T-helper 2 cell treated with Interferon-gamma antibody and Interleukin-4, amounts not matched to agents 5 μg/mL and 100 μg/mL, for 36 hours (primary cell): ENCODE measurements around the gene ANXA10.
"Not testable (repeated sequence)": the region's sequence is repeated elsewhere in the genome, so short reads cannot be mapped to it uniquely, and the experiment has no call there.

Experiments
- DNase-seq: peaks from one replicate; pipeline ENCODE4 v3.0.0; 2021; ENCODE audit warnings: low spot score
- H3K27ac Mint-ChIP-seq: one replicate; pipeline ENCODE4 v1.8.0; 2021; ENCODE audit warnings: mild to moderate bottlenecking, mixed read lengths
- H3K27me3 Mint-ChIP-seq: one replicate; pipeline ENCODE4 v1.8.0; 2021; ENCODE audit warnings: low read depth, mixed read lengths
- H3K36me3 Mint-ChIP-seq: one replicate; pipeline ENCODE4 v1.8.0; 2021; ENCODE audit warnings: low read depth, mixed read lengths
- H3K4me1 Mint-ChIP-seq: one replicate; pipeline ENCODE4 v1.8.0; 2021; ENCODE audit warnings: low read depth, mixed read lengths
- H3K4me3 Mint-ChIP-seq: one replicate; pipeline ENCODE4 v1.8.0; 2022; ENCODE audit warnings: mild to moderate bottlenecking, moderate library complexity, mixed read lengths
- H3K9me3 Mint-ChIP-seq: one replicate; pipeline ENCODE4 v1.8.0; 2021; ENCODE audit warnings: mixed read lengths

The ANXA10 gene

DNA sequence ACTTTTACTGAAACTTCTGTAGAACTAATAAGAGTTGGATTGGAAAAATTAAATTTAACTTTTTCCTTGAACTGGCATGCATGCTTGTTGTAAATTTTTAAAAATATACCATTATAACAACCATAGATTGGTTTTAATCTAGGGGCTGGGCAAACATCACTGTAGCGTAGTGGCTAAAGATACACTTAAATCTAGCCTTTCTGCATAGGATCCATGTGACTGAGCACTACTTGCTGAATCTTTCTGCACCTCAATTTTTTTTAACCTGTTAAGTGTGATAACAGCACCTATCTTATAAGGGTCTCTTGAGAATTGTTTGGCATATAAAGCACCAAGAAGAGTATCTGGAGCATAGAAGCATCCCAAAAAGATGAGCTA lies 4.1 kb downstream of the ANXA10 start:
- no peak overlapping the region for H3K4me3 Mint-ChIP-seq
- no peaks in the 10 kb centered on the region for H3K36me3 Mint-ChIP-seq
- H3K9me3 Mint-ChIP-seq, result no peaks in the 10 kb centered on the region
- H3K27ac Mint-ChIP-seq, result no peak overlapping the region
- H3K4me1 Mint-ChIP-seq, result no peaks in the 10 kb centered on the region
- DNase-seq, result no peak
- no peaks in the 10 kb centered on the region for H3K27me3 Mint-ChIP-seq

DNA sequence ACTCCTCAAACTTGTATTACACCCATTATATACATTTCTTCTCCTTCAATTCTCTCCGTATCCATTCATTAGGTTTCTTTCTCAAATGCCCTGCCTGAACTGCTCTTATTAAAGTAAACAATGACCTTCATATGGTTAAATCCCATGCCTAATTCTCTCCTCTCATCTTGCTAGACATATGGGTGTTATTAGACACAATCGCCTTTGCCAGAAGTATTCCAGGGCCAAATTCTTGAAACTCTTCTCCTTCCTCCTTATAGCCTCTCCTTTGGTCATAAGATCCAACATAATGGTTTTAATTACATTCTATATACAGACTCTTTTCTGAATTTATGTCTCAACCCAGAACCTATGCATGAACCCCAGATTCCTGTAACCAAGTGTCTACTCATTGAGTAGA lies 4.8 kb downstream of the ANXA10 start:
- Mint-ChIP-seq H3K9me3 (no peaks in the 10 kb centered on the region), H3K36me3 (no peaks in the 10 kb centered on the region), H3K4me3 (no peak overlapping the region), H3K4me1 (no peaks in the 10 kb centered on the region), H3K27me3 (no peaks in the 10 kb centered on the region), H3K27ac (no peak overlapping the region)
- no peak for DNase-seq

DNA sequence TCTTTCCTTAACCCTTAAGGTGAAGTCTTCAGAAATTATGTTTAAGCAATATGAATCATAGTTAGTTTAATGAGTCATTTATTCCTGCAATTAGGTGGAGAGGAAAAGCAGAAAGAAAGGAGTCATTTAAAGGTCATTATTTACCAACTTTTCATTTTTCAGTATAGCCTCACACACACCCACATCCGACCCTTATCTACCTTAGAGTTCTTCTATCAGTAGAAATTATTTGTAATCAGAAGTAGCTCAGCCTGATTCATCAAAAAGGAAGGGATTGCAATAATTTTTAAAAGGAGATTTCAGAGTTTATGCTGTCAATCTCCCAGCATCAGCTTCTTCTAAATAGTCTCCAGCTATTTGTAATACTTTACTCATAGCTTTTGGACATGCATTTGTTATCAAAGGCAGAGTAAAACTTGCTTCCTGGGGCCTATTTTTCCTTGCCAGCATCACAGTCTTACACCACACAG lies 5.9 kb downstream of the ANXA10 start:
- Mint-ChIP-seq H3K27me3 (no peaks in the 10 kb centered on the region), H3K36me3 (no peaks in the 10 kb centered on the region), H3K9me3 (no peaks in the 10 kb centered on the region), H3K4me1 (no peaks in the 10 kb centered on the region), H3K4me3 (no peak overlapping the region), H3K27ac (no peak overlapping the region)
- DNase-seq, result no peak

DNA sequence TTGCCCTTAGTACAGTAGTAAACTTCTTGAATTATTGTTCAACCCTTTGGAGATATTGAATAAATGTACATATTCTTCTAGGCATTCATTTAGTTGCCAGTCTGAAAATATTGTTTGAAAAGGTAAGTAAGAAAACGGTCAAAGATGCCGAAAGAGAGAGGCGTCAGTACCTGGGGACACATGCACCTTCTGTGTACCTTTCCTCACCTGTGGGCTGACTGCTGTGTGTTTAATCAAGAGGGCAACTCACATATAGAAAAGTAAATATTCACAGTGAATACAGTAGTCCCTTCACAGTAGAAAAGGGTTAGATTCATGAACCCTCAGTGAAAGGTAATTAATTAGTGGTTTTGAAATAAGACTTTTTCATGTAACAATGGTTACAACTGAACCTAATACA lies 6.9 kb downstream of the ANXA10 start:
- H3K27me3 Mint-ChIP-seq, result no peaks in the 10 kb centered on the region
- H3K4me1 Mint-ChIP-seq, result no peaks in the 10 kb centered on the region
- H3K27ac Mint-ChIP-seq, result no peak overlapping the region
- no peak for DNase-seq
- H3K9me3 Mint-ChIP-seq, result no peaks in the 10 kb centered on the region
- no peak overlapping the region for H3K4me3 Mint-ChIP-seq
- H3K36me3 Mint-ChIP-seq, result no peaks in the 10 kb centered on the region

DNA sequence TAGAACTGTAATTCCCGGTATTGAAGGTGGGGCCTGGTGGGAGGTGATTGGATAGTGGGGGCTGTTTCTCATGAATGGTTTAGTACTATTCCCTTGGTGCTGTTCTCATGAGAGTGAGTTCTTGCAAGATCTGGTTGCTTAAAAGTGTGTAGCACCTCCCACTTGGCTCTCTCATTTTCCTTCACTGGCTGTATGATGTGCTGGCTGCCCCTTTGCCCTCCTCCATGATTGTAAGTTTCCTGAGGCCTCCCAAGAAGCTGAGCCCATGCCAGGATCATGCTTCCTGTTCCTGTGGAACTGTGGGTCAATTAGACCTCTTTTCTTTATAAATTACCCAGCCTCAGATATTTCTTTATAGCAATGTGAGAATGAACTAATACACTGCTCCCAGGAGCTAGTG lies 8.7 kb downstream of the ANXA10 start:
- no peaks in the 10 kb centered on the region for H3K4me1 Mint-ChIP-seq
- H3K9me3 Mint-ChIP-seq, result no peaks in the 10 kb centered on the region
- no peaks in the 10 kb centered on the region for H3K27me3 Mint-ChIP-seq
- no peaks in the 10 kb centered on the region for H3K36me3 Mint-ChIP-seq
- DNase-seq, result no peak
- H3K4me3 Mint-ChIP-seq, result no peak overlapping the region
- H3K27ac Mint-ChIP-seq, result no peak overlapping the region

DNA sequence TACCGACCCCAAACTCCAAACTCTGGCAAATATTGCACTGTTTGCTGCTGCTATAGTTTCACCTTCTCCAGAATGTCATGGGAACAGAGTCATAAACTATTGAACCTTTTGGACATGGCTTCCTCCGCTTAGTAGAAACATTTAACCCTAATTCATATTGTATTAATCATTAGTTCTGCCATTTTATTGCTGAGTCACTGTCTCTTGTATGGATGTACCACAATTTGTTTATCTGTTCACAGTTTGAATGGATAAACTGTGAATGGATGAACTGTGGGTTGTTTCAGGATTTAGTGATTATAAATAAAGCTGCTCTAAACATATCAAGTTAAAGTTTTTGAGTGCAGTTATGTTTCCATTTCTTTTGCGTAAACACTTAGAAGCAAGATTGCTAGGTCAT lies 10.1 kb downstream of the ANXA10 start:
- Mint-ChIP-seq H3K9me3 (no peaks in the 10 kb centered on the region), H3K27ac (no peak overlapping the region), H3K27me3 (no peaks in the 10 kb centered on the region), H3K4me3 (no peak overlapping the region), H3K4me1 (no peaks in the 10 kb centered on the region), H3K36me3 (no peaks in the 10 kb centered on the region)
- DNase-seq, result no peak

DNA sequence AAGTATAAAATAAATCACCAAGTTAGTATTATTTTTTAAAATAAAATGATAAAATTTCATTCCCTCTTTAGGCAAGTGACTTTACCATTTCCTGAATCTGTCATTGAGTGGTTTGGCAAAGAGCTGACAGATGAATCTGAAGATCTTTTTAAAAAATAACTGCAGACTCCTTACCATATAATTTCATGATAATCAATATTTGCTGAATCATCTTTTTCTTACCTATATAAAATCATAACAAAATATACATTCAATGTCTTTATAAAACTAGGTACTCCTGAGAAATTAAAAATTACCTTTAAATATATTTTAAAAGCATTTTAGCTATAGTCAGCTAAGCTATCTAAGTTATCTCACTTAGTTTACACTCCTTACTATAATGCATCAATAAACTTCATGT lies 17.2 kb downstream of the ANXA10 start:
- Mint-ChIP-seq H3K4me3 (no peak overlapping the region), H3K9me3 (no peaks in the 10 kb centered on the region), H3K36me3 (no peaks in the 10 kb centered on the region), H3K27me3 (no peaks in the 10 kb centered on the region), H3K27ac (no peak overlapping the region), H3K4me1 (no peaks in the 10 kb centered on the region)
- no peak for DNase-seq

DNA sequence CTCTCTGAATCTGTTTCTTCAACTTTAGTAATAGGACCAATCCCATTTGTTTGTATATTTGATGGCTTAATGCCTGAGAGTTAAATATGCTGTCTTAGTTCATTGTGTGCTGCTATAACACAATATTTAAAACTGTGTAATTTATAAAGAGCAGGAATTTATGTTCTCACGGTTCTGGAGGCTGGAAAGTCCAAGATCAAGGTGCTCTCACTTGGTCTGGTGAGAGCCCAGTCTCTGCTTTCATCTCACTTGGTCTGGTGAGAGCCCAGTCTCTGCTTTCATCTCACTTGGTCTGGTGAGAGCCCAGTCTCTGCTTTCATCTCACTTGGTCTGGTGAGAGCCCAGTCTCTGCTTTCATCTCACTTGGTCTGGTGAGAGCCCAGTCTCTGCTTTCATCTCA lies 20.7 kb downstream of the ANXA10 start:
- not testable (repeated sequence) for DNase-seq

DNA sequence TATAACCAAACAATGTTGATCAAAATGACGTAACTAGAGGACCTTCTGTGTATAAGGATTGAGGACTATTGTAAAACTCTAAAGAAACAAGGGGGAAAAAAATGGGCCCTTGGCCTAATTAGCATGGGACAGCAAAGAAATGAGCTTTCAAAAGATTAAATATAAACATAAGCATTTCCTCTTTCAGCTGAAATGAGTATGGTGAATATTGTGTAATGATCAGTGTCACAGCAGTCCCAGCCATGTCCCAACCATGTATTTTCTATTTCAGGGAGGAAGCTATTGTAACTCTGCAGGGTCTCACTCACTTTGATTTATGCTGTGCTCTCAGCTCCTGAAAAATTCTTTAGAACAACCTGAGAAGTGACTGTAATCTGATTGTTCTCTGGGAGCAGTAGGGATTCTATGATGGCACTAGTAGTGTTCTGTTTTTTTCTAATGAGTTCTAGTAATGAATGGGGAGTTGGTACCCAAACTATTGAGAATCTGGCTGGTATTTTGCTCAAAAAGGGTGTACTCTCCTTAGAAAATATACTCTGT lies 25.8 kb downstream of the ANXA10 start:
- Mint-ChIP-seq H3K4me3 (no peak overlapping the region), H3K36me3 (no peaks in the 10 kb centered on the region), H3K27ac (no peak overlapping the region), H3K4me1 (no peaks in the 10 kb centered on the region), H3K9me3 (no peaks in the 10 kb centered on the region), H3K27me3 (no peaks in the 10 kb centered on the region)
- no peak for DNase-seq

More for the DNA sequence above, 20.7 kb downstream of the ANXA10 start:
- H3K36me3 Mint-ChIP-seq, H3K9me3 Mint-ChIP-seq, H3K27ac Mint-ChIP-seq, H3K4me3 Mint-ChIP-seq, H3K27me3 Mint-ChIP-seq, H3K4me1 Mint-ChIP-seq: not testable (repeated sequence)

DNA sequence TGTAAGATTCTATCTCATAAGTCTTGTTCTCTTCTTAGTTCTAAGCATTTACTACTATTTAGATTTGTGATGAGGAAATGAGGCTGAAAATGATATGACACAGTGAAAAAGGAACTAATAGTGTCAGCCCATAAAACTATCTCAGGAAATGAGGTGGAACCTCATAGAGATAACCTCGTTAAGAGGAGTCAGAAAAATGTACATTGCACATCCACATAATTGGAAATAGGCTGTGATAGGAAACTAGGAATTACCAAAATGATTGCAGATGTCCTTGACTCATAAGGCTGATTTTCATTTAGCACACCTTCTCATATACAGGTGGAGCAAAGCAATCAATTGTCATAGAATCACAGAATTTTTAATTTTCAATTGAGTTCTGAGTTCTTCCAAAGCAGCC lies 26.8 kb downstream of the ANXA10 start:
- Mint-ChIP-seq H3K4me3 (no peak overlapping the region), H3K27me3 (no peaks in the 10 kb centered on the region), H3K4me1 (no peaks in the 10 kb centered on the region), H3K9me3 (no peaks in the 10 kb centered on the region), H3K36me3 (no peaks in the 10 kb centered on the region), H3K27ac (no peak overlapping the region)
- no peak for DNase-seq

DNA sequence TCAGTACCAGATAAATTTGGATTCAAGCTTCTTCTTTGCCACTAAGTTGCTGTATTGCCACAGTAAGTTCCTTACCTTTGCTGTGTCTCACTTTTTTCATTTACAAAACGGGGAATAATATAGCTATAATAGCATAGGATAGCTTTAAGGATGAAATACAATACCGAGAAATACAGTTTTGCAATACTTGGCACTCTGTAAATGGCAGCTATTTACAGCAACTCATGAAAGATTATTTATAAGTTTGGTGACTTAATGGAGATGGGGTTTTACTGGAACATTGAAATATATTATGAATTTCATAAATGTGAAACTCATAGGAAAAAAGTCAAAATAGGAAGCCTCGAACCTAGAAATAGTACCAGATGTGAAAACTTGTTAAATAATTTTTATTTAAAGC lies 27.6 kb downstream of the ANXA10 start:
- H3K27me3 Mint-ChIP-seq, result no peaks in the 10 kb centered on the region

DNA sequence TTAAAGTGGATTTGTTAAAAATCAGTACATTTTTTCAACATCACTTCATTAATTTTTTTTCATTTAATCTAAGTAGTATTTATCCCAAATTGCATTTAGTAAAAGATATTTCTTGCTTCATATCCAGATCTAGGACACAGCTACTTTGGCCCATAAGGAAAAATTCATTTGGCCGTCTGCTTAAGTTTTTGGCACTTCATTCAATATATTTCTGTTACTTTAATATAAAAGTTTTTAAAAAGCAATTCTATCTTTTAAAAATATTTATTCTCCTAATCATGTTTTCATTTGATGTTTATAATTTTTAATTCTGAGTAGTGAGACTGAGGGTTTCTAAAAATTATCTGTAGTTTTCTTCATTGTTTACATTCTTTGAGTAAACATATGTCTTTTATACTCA lies 28.5 kb downstream of the ANXA10 start:
- Mint-ChIP-seq H3K4me1 (no peaks in the 10 kb centered on the region), H3K4me3 (no peak overlapping the region), H3K27me3 (no peaks in the 10 kb centered on the region), H3K27ac (no peak overlapping the region), H3K9me3 (no peaks in the 10 kb centered on the region), H3K36me3 (no peaks in the 10 kb centered on the region)
- no peak for DNase-seq

More for the DNA sequence above, 27.6 kb downstream of the ANXA10 start:
- Mint-ChIP-seq H3K4me3 (no peak overlapping the region), H3K4me1 (no peaks in the 10 kb centered on the region), H3K27ac (no peak overlapping the region), H3K36me3 (no peaks in the 10 kb centered on the region), H3K9me3 (no peaks in the 10 kb centered on the region)
- no peak for DNase-seq

DNA sequence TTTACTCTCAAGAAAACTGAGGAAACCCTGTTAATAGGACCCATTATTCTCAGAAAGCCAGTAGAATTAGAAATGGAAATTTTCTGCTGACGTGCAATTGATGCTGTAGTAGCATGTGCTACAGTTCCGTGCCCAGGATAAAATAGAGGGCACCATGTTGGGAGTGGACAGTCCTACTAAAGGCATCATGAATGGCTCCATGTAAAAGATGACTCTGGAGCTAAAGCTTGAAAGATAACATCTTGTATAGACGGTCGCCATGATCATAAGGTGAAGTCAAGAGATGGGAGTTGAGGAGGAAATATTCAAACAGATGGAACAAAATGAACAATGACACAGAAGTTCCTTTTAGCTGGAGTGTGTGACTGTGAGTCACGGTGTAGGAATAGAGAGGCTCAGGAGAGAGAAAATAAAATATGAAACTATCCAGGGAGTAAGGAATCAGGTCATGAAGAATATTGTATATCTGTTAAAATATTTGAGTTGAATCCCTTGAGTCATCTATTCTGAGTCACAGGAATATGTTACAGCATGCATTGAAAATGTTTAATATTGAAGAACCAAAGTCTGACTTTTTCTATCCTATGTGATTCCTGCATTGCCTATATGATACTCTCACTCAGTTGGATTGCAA lies 31.8 kb downstream of the ANXA10 start:
- no peak overlapping the region for H3K4me3 Mint-ChIP-seq
- H3K36me3 Mint-ChIP-seq, result no peaks in the 10 kb centered on the region
- no peaks in the 10 kb centered on the region for H3K27me3 Mint-ChIP-seq
- no peaks in the 10 kb centered on the region for H3K4me1 Mint-ChIP-seq
- H3K27ac Mint-ChIP-seq, result no peak overlapping the region
- H3K9me3 Mint-ChIP-seq, result no peaks in the 10 kb centered on the region
- no peak for DNase-seq

DNA sequence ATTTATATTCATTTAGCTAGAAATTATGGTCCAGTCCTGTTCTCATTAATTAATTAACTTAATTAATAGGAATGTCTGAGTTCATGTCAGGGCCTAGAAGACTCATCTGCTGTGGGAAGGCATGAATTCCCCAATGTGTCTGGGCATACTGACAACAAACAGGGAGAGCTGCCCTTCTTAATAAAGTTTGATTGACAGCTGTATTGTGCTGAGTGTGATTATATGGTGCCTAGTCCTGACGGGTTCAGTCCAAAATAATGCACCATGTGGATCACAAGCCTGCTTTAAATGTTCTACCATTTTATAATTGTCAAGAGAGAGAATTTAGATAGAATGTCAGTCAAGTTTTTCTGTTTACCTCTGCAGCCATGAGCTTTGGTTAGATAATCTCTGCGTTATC lies 34.6 kb downstream of the ANXA10 start:
- H3K4me1 Mint-ChIP-seq, result no peaks in the 10 kb centered on the region
- H3K27ac Mint-ChIP-seq, result no peak overlapping the region
- H3K27me3 Mint-ChIP-seq, result no peaks in the 10 kb centered on the region
- H3K36me3 Mint-ChIP-seq, result no peaks in the 10 kb centered on the region
- no peak overlapping the region for H3K4me3 Mint-ChIP-seq
- DNase-seq, result no peak
- H3K9me3 Mint-ChIP-seq, result no peaks in the 10 kb centered on the region

DNA sequence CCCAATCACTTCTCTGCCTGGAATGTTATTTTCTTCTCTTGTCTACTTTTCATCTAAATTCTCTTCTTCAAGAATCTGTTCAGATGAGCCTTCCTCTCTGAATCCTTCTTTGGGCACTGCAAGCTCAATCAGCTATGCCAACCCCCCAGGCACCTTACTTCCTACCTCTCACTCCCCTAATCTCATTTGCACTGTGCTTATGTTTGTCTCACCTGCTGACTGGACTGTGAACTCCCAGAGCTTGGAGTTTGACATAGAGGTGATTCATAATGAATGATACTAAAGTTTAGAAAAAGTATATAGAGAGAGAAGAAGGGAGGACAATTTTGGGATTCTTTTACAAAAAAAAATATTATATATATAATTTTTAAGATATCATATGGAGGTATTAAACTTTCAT lies 36.3 kb downstream of the ANXA10 start:
- no peaks in the 10 kb centered on the region for H3K4me1 Mint-ChIP-seq

More for the DNA sequence above, 36.3 kb downstream of the ANXA10 start:
- no peaks in the 10 kb centered on the region for H3K9me3 Mint-ChIP-seq
- H3K27me3 Mint-ChIP-seq, result no peaks in the 10 kb centered on the region
- no peak overlapping the region for H3K27ac Mint-ChIP-seq
- no peak overlapping the region for H3K4me3 Mint-ChIP-seq
- DNase-seq, result no peak
- no peaks in the 10 kb centered on the region for H3K36me3 Mint-ChIP-seq
